Hepatocyte (in vitro differentiated cells): Measurements from ENCODE around the gene AUTS2.

Experiments
- EZH2 ChIP-seq: fragments of 200-600 bp; sonication (generic); IDR thresholded peaks from 2 replicates; pipeline ENCODE4 v1.6.1; 2016; ENCODE audit warnings: antibody characterized with exemption, mild to moderate bottlenecking, borderline replicate concordance
- EZH2phosphoT487 ChIP-seq: fragments of 200-600 bp; sonication (generic); IDR thresholded peaks from one replicate; pipeline ENCODE4 v1.6.1; 2018; ENCODE audit warnings: antibody characterized with exemption, mild to moderate bottlenecking, low read depth, moderate library complexity; ENCODE audit not compliant: unreplicated experiment, severe bottlenecking
- TF ChIP-seq, protein P1 (sequence below): fragments of 200-600 bp; sonication (generic); IDR thresholded peaks from 2 replicates; pipeline ENCODE4 v1.5.1; 2016; ENCODE audit warnings: antibody characterized with exemption, mild to moderate bottlenecking; ENCODE audit not compliant: poor library complexity

DNA sequence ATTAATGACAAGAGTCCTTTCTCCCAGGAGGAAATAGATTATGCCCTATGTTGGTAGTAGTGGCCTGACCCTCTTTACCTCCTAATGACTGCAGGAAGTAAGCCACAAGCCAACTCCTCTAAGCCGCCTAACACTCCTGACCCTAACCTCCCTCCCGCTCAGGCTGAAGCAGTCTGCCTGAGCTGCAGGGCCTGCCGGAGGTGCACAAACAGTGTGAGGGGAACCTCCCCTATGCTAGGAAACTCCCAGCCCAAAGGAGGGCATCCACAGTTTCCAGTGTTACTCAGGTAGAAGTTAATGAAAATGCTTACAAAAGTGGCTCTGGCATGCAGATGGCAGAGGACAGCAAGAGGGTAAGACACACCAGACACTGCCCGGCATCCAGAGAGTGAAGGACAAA, 1239.3 kb downstream of the AUTS2 start:
- TF ChIP-seq, protein P1, sequence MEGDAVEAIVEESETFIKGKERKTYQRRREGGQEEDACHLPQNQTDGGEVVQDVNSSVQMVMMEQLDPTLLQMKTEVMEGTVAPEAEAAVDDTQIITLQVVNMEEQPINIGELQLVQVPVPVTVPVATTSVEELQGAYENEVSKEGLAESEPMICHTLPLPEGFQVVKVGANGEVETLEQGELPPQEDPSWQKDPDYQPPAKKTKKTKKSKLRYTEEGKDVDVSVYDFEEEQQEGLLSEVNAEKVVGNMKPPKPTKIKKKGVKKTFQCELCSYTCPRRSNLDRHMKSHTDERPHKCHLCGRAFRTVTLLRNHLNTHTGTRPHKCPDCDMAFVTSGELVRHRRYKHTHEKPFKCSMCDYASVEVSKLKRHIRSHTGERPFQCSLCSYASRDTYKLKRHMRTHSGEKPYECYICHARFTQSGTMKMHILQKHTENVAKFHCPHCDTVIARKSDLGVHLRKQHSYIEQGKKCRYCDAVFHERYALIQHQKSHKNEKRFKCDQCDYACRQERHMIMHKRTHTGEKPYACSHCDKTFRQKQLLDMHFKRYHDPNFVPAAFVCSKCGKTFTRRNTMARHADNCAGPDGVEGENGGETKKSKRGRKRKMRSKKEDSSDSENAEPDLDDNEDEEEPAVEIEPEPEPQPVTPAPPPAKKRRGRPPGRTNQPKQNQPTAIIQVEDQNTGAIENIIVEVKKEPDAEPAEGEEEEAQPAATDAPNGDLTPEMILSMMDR: no peak
- TF ChIP-seq EZH2: no peak
- no peak for TF ChIP-seq EZH2phosphoT487
